ENCODE measurements around the gene SLC16A3.
A peak's percentile ranks its signal among the peaks of the same experiment; 100 is the strongest.

GRCh38 chr17:82244413-82245133 lies 15.7 kb downstream of the SLC16A3 start:
- TF ChIP-seq POLR2A (IDR thresholded peaks at IDR 0.05), result no peak
- TF ChIP-seq CTCF (IDR thresholded peaks at IDR 0.05), result peak; percentile 39 to 53 (median 46)
